Measurements from ENCODE around the gene CNTNAP5. TPM values are rescaled to one million over a fixed set of nuclear protein-coding genes. Genes with fewer than 3 reads are reported as not detected.

The CNTNAP5 gene
- total RNA-seq, 4 donors from 2014 or later: not detected

GRCh38 chr2:124692216-124692615 is 667.1 kb downstream of the CNTNAP5 start:
- H3K4me1 ChIP-seq: no peaks in the 10 kb centered on the region
- H3K27ac ChIP-seq: no peak overlapping the region
- no peaks in the 10 kb centered on the region for H3K36me3 ChIP-seq
- peaks cover 9% of the 10 kb centered on the region for H3K9me3 ChIP-seq
- H3K4me3 ChIP-seq: no peak overlapping the region
- no peaks in the 10 kb centered on the region for H3K27me3 ChIP-seq
- no peak for TF ChIP-seq POLR2AphosphoS5 (IDR thresholded peaks at IDR 0.05)
- TF ChIP-seq EP300 (IDR thresholded peaks at IDR 0.05): no peak
- no peak for TF ChIP-seq POLR2A (IDR thresholded peaks at IDR 0.05)
- TF ChIP-seq, protein P1, sequence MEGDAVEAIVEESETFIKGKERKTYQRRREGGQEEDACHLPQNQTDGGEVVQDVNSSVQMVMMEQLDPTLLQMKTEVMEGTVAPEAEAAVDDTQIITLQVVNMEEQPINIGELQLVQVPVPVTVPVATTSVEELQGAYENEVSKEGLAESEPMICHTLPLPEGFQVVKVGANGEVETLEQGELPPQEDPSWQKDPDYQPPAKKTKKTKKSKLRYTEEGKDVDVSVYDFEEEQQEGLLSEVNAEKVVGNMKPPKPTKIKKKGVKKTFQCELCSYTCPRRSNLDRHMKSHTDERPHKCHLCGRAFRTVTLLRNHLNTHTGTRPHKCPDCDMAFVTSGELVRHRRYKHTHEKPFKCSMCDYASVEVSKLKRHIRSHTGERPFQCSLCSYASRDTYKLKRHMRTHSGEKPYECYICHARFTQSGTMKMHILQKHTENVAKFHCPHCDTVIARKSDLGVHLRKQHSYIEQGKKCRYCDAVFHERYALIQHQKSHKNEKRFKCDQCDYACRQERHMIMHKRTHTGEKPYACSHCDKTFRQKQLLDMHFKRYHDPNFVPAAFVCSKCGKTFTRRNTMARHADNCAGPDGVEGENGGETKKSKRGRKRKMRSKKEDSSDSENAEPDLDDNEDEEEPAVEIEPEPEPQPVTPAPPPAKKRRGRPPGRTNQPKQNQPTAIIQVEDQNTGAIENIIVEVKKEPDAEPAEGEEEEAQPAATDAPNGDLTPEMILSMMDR (IDR thresholded peaks at IDR 0.05): no peak
- no peak for DNase-seq (ENCODE audit: low spot score in 2 of 2)

DNA sequence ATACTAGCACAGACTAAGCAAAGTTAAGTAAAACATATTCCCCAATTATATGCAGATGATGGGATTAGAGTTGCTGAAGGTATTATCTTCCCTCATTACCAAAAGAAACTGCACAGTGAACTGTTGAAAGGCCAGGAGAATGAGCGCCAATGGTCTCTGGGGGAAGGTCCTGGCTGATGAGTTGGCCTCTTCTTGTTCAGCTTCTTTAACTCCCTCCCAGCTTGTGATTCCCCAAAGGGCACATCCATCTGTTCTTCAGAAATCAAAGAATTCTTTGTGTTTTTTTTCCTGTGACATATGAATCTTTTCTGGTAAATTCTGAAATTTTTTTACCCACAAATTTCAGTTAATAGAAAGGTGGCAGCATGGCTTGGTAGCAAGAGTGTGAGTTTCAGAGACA is 667.6 kb downstream of the CNTNAP5 start:
- peaks cover 9% of the 10 kb centered on the region for H3K9me3 ChIP-seq
- H3K27ac ChIP-seq: no peak overlapping the region
- TF ChIP-seq EP300 (IDR thresholded peaks at IDR 0.05): no peak
- no peak overlapping the region for H3K4me3 ChIP-seq
- no peaks in the 10 kb centered on the region for H3K4me1 ChIP-seq
- no peak for DNase-seq (ENCODE audit: low spot score in 2 of 2)
- no peaks in the 10 kb centered on the region for H3K27me3 ChIP-seq
- no peaks in the 10 kb centered on the region for H3K36me3 ChIP-seq
- WGBS: 59% methylated on average over 1 of the region's 1 CpG

DNA sequence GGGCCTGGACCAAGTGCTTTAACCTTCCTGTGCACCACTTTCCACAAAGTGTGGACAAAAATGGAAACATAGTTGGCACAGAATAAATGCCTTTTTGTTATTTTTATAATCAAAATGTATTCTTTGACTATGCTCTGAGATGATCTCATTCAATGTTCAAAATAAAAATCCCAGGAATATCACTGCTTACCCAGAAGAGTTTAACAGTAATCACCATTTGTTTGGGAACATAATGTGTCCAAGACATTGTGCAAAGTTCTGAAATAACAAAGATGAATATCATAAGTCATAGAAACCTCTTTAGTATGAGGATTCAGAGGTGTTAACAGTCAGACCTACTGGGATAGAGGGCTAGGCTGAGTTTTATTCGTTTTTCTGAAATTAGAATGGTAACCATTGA is 668.1 kb downstream of the CNTNAP5 start:
- 57% methylated on average over 1 of the region's 1 CpG for WGBS
- H3K27ac ChIP-seq: no peak overlapping the region

GRCh38 chr2:124698979-124699565 is 674.0 kb downstream of the CNTNAP5 start:
- TF ChIP-seq POLR2AphosphoS5 (IDR thresholded peaks at IDR 0.05) (no peak), EP300 (IDR thresholded peaks at IDR 0.05) (no peak), POLR2A (IDR thresholded peaks at IDR 0.05) (no peak)
- TF ChIP-seq, protein P1 (IDR thresholded peaks at IDR 0.05): no peak
- no peak for DNase-seq (ENCODE audit: low spot score in 2 of 2)
- no peaks in the 10 kb centered on the region for H3K36me3 ChIP-seq
- H3K27me3 ChIP-seq: no peaks in the 10 kb centered on the region
- H3K4me1 ChIP-seq: no peaks in the 10 kb centered on the region
- H3K9me3 ChIP-seq: no peaks in the 10 kb centered on the region
- no peak overlapping the region for H3K27ac ChIP-seq
- 56% methylated on average over 3 of the region's 4 CpGs for WGBS
- no peak overlapping the region for H3K4me3 ChIP-seq

More for the DNA sequence above, 668.1 kb downstream of the CNTNAP5 start:
- no peaks in the 10 kb centered on the region for H3K27me3 ChIP-seq
- no peaks in the 10 kb centered on the region for H3K4me1 ChIP-seq
- no peak for DNase-seq (ENCODE audit: low spot score in 2 of 2)
- H3K36me3 ChIP-seq: no peaks in the 10 kb centered on the region
- H3K9me3 ChIP-seq: peaks cover 9% of the 10 kb centered on the region
- TF ChIP-seq POLR2A (IDR thresholded peaks at IDR 0.05): no peak
- TF ChIP-seq, protein P1 (IDR thresholded peaks at IDR 0.05): no peak
- TF ChIP-seq POLR2AphosphoS5 (IDR thresholded peaks at IDR 0.05): no peak
- TF ChIP-seq EP300 (IDR thresholded peaks at IDR 0.05): no peak
- H3K4me3 ChIP-seq: no peak overlapping the region

GRCh38 chr2:124702777-124703176 is 677.7 kb downstream of the CNTNAP5 start:
- no peaks in the 10 kb centered on the region for H3K9me3 ChIP-seq
- no peak overlapping the region for H3K4me3 ChIP-seq
- H3K4me1 ChIP-seq: no peaks in the 10 kb centered on the region
- no peaks in the 10 kb centered on the region for H3K36me3 ChIP-seq
- no peak for DNase-seq (ENCODE audit: low spot score in 2 of 2)
- no peak overlapping the region for H3K27ac ChIP-seq
- H3K27me3 ChIP-seq: no peaks in the 10 kb centered on the region
- TF ChIP-seq, protein P1 (IDR thresholded peaks at IDR 0.05): no peak
